Measurements from ENCODE around the gene XCL2.
"Not testable (repeated sequence)": the region's sequence is repeated elsewhere in the genome, so short reads cannot be mapped to it uniquely, and the experiment has no call there.

Gene XCL2

GRCh38 chr1:168552961-168553360, 9.2 kb upstream of the XCL2 start:
- no peak overlapping the region for H3K9ac ChIP-seq
- H3K4me2 ChIP-seq, result no peak overlapping the region
- no peaks in the 10 kb centered on the region for H3K36me3 ChIP-seq
- H4K20me1 ChIP-seq, result no peaks in the 10 kb centered on the region
- H3K27me3 ChIP-seq, result no peaks in the 10 kb centered on the region
- peaks cover 0 to 25% (median 2%) of the 10 kb centered on the region in 10 experiments; a peak in 8 of 20 replicates for H3K4me1 ChIP-seq
- no peak overlapping the region for H3K27ac ChIP-seq
- H3K4me3 ChIP-seq, result no peak overlapping the region
- H3K9me3 ChIP-seq (replicated peaks in 1 of 11), result peaks cover 3 to 8% (median 7%) of the 10 kb centered on the region in 11 experiments; a peak in 13 of 22 replicates
- TF ChIP-seq Cebpa-rat (IDR thresholded peaks at IDR 0.05), result no peak

GRCh38 chr1:168551688-168552087, 7.9 kb upstream of the XCL2 start:
- Histone ChIP-seq H3K9ac (no peak overlapping the region), H3K27me3 (no peaks in the 10 kb centered on the region), H3K4me3 (no peak overlapping the region), H3K4me1 (peaks cover 0 to 17% (median 2%) of the 10 kb centered on the region in 10 experiments; a peak in 8 of 20 replicates), H3K4me2 (no peak overlapping the region), H3K36me3 (no peaks in the 10 kb centered on the region), H3K9me3 (replicated peaks in 1 of 11) (peaks cover 3 to 8% (median 7%) of the 10 kb centered on the region in 11 experiments; a peak in 13 of 22 replicates), H3K27ac (no peak overlapping the region), H4K20me1 (no peaks in the 10 kb centered on the region)
- no peak for TF ChIP-seq Cebpa-rat (IDR thresholded peaks at IDR 0.05)

GRCh38 chr1:168550971-168551370, 7.2 kb upstream of the XCL2 start:
- H3K9ac ChIP-seq, result no peak overlapping the region
- no peaks in the 10 kb centered on the region for H3K27me3 ChIP-seq
- H3K27ac ChIP-seq, result no peak overlapping the region
- no peak overlapping the region for H3K4me3 ChIP-seq
- H3K4me1 ChIP-seq, result peaks cover 0 to 16% (median 2%) of the 10 kb centered on the region in 10 experiments; a peak in 8 of 20 replicates
- H3K9me3 ChIP-seq (replicated peaks in 1 of 11), result peaks cover 3 to 12% (median 7%) of the 10 kb centered on the region in 11 experiments; a peak in 13 of 22 replicates
- H4K20me1 ChIP-seq, result no peaks in the 10 kb centered on the region
- H3K36me3 ChIP-seq, result no peaks in the 10 kb centered on the region
- TF ChIP-seq Cebpa-rat (IDR thresholded peaks at IDR 0.05), result no peak
- no peak overlapping the region for H3K4me2 ChIP-seq

GRCh38 chr1:168546553-168546895, 2.7 kb upstream of the XCL2 start:
- H3K9ac ChIP-seq, H3K4me2 ChIP-seq, H3K4me3 ChIP-seq, H3K27me3 ChIP-seq, H3K36me3 ChIP-seq, H3K27ac ChIP-seq, H4K20me1 ChIP-seq, H3K4me1 ChIP-seq: not testable (repeated sequence)
- H3K9me3 ChIP-seq (replicated peaks in 1 of 11), result peaks cover 3 to 12% (median 7%) of the 10 kb centered on the region in 11 experiments; a peak in 13 of 22 replicates

GRCh38 chr1:168545678-168546552, 2.1 kb upstream of the XCL2 start:
- H4K20me1 ChIP-seq, H3K9ac ChIP-seq, H3K4me3 ChIP-seq, H3K4me2 ChIP-seq, H3K27me3 ChIP-seq, H3K4me1 ChIP-seq, H3K36me3 ChIP-seq, H3K27ac ChIP-seq: not testable (repeated sequence)
- peak in 3 of 11 experiments; percentile 12 to 30 (median 28); a peak in 3 of 22 replicates for TF ChIP-seq Cebpa-rat (IDR thresholded peaks at IDR 0.05)
- H3K9me3 ChIP-seq (replicated peaks in 1 of 11), result peaks cover 3 to 12% (median 7%) of the 10 kb centered on the region in 11 experiments; a peak in 13 of 22 replicates

- H3K4me3 ChIP-seq; H3K36me3 ChIP-seq; H3K9ac ChIP-seq; H3K27me3 ChIP-seq; H3K27ac ChIP-seq; H4K20me1 ChIP-seq; H3K4me1 ChIP-seq; H3K4me2 ChIP-seq; H3K9me3 ChIP-seq (replicated peaks in 1 of 11): not testable (repeated sequence)
Measured at GRCh38 chr1:168542978-168543377, 819 bp downstream of the XCL2 start.

GRCh38 chr1:168540798-168541197, 3.0 kb downstream of the XCL2 start:
- Histone ChIP-seq H3K9me3 (replicated peaks in 1 of 11) (peaks cover 0 to 15% (median 5%) of the 10 kb centered on the region in 11 experiments; a peak in 10 of 22 replicates), H3K4me1 (peaks cover 1 to 12% (median 11%) of the 10 kb centered on the region in 10 experiments)
- not testable (repeated sequence) for H3K27ac ChIP-seq, H3K9ac ChIP-seq, H3K36me3 ChIP-seq, H3K4me3 ChIP-seq, H3K4me2 ChIP-seq, H4K20me1 ChIP-seq, H3K27me3 ChIP-seq

- Histone ChIP-seq H3K27ac (peak overlapping the region in 10 of 11 experiments; percentile 30 to 78 (median 60); a peak in 18 of 22 replicates), H3K4me1 (peaks cover 17 to 33% (median 26%) of the 10 kb centered on the region in 10 experiments), H3K9ac (peak overlapping the region in 5 of 11 experiments; percentile 0 to 48 (median 18); a peak in 6 of 22 replicates), H3K4me3 (peak overlapping the region in 3 of 10 experiments; percentile 22 to 25 (median 23); a peak in 3 of 20 replicates), H3K4me2 (peak overlapping the region; percentile 47 to 77 (median 63)), H3K27me3 (no peaks in the 10 kb centered on the region), H3K36me3 (no peaks in the 10 kb centered on the region), H3K9me3 (replicated peaks in 1 of 11) (peaks cover 0 to 24% (median 7%) of the 10 kb centered on the region in 11 experiments; a peak in 11 of 22 replicates), H4K20me1 (no peaks in the 10 kb centered on the region)
- TF ChIP-seq Cebpa-rat (IDR thresholded peaks at IDR 0.05), result no peak
Measured at GRCh38 chr1:168535536-168535935, 8.3 kb downstream of the XCL2 start.

GRCh38 chr1:168531615-168532345, 12.0 kb downstream of the XCL2 start:
- Histone ChIP-seq H3K4me2 (no peak overlapping the region), H3K4me1 (peaks cover 19 to 32% (median 24%) of the 10 kb centered on the region in 10 experiments), H4K20me1 (no peaks in the 10 kb centered on the region), H3K9ac (no peak overlapping the region), H3K27ac (no peak overlapping the region), H3K4me3 (no peak overlapping the region), H3K9me3 (replicated peaks in 1 of 11) (peaks cover 0 to 13% (median 3%) of the 10 kb centered on the region in 11 experiments; a peak in 8 of 22 replicates), H3K36me3 (no peaks in the 10 kb centered on the region), H3K27me3 (no peaks in the 10 kb centered on the region)
- no peak for TF ChIP-seq Cebpa-rat (IDR thresholded peaks at IDR 0.05)
